ENCODE data around the gene NAA11. TPM values are rescaled to one million over a fixed set of nuclear protein-coding genes. Genes with fewer than 3 reads are reported as not detected.

NAA11 gene
- total RNA-seq, 1 donor from 2014 or later: not detected

DNA sequence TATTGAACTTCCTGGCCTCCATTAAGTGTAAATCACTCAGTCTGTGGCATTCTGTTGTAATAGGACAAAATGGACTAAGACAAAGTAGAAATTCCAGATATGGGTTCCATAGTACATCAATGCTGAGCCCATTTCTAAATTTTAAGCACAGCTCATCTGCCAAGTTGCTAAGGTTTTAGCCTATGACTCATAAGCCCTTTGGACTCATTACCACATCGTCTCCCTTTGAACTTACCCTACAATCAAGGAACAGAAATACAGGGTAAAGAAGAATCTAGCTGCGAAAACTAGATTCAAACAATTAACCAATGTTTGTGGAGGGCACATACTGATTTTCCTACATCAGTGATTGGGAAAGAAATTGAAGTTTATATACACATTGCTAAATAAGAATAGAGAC lies 31.8 kb downstream of the NAA11 start:
- Mint-ChIP-seq H3K27ac (ENCODE audit: unreplicated experiment) (no peak overlapping the region), H3K36me3 (ENCODE audit: low read depth) (no peaks in the 10 kb centered on the region)
- DNase-seq (ENCODE audit: low read depth, low spot score): no peak

DNA sequence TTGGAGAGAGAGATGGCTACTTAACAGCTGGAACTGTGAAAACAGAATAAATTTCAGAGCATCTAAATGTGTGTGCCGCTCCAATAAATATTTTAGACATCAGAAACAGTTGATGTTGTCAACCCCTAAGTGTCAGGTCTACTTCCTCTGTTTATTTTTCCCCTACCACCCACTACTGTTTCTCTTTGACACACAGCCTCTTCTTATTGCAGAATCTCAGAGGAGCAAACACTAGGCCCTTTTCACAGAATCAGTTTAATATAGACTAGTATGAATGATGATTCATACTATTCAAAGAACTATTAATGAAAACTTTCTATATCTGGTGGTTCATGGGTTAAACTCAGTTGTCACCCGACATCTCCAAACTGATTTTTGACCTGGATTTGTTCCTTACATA lies 33.9 kb downstream of the NAA11 start:
- no peaks in the 10 kb centered on the region for H3K9me3 Mint-ChIP-seq
- H3K27me3 Mint-ChIP-seq (ENCODE audit: low read depth): peaks cover 3% of the 10 kb centered on the region
- DNase-seq (ENCODE audit: low read depth, low spot score): no peak
- no peak overlapping the region for H3K4me3 Mint-ChIP-seq
- H3K4me1 Mint-ChIP-seq: no peaks in the 10 kb centered on the region
- H3K36me3 Mint-ChIP-seq (ENCODE audit: low read depth): no peaks in the 10 kb centered on the region
- no peak overlapping the region for H3K27ac Mint-ChIP-seq (ENCODE audit: unreplicated experiment)
- TF ChIP-seq, protein P1, sequence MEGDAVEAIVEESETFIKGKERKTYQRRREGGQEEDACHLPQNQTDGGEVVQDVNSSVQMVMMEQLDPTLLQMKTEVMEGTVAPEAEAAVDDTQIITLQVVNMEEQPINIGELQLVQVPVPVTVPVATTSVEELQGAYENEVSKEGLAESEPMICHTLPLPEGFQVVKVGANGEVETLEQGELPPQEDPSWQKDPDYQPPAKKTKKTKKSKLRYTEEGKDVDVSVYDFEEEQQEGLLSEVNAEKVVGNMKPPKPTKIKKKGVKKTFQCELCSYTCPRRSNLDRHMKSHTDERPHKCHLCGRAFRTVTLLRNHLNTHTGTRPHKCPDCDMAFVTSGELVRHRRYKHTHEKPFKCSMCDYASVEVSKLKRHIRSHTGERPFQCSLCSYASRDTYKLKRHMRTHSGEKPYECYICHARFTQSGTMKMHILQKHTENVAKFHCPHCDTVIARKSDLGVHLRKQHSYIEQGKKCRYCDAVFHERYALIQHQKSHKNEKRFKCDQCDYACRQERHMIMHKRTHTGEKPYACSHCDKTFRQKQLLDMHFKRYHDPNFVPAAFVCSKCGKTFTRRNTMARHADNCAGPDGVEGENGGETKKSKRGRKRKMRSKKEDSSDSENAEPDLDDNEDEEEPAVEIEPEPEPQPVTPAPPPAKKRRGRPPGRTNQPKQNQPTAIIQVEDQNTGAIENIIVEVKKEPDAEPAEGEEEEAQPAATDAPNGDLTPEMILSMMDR (conservative IDR thresholded peaks at IDR 0.05): no peak

More for the DNA sequence above, 31.8 kb downstream of the NAA11 start:
- Mint-ChIP-seq H3K4me1 (no peaks in the 10 kb centered on the region), H3K4me3 (no peak overlapping the region), H3K9me3 (no peaks in the 10 kb centered on the region), H3K27me3 (ENCODE audit: low read depth) (peaks cover 3% of the 10 kb centered on the region)
- TF ChIP-seq, protein P1 (conservative IDR thresholded peaks at IDR 0.05): no peak

DNA sequence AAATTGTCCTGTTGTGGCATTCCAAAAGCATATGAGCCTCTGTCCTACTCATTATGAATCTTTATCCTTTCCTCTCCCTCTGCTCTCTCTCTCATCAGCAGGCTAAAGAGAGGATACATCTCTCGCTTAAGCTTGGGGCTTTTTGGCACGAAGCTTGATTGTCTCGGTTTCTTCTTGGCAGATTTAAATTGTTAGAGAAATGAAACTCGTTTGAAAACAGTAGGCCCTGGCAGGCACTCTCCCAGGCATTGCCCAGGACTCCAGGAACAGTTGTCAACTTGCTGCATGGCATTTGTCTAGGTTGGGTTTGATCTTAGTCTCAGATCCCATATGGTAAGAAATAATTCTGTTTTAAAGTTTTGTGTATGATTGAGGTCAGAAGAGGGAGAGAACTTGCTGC lies 35.5 kb downstream of the NAA11 start:
- H3K4me3 Mint-ChIP-seq: no peak overlapping the region
- H3K27ac Mint-ChIP-seq (ENCODE audit: unreplicated experiment): no peak overlapping the region
- no peaks in the 10 kb centered on the region for H3K4me1 Mint-ChIP-seq
- DNase-seq (ENCODE audit: low read depth, low spot score): no peak
- no peaks in the 10 kb centered on the region for H3K36me3 Mint-ChIP-seq (ENCODE audit: low read depth)
- H3K27me3 Mint-ChIP-seq (ENCODE audit: low read depth): peaks cover 2% of the 10 kb centered on the region
- H3K9me3 Mint-ChIP-seq: no peaks in the 10 kb centered on the region
- TF ChIP-seq, protein P1 (conservative IDR thresholded peaks at IDR 0.05): no peak

DNA sequence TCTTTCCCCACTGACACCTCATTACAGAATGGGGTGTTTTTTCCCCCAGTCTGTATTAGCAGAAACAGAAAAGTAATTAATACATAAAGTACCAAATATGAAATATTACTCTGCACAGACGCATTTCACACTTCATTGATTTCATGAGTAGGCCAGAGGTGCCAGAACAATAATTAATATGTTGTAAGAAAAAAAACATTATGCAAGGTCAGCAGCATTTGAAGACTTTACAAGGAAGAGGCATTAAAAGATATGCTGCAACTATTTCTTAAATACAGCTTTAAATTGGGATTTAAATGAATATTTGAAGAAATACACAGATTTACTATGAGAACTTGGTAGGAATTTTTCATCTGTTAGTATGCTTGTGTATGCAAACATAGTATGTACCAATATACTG lies 37.7 kb downstream of the NAA11 start:
- Mint-ChIP-seq H3K9me3 (no peaks in the 10 kb centered on the region), H3K4me1 (no peaks in the 10 kb centered on the region), H3K36me3 (ENCODE audit: low read depth) (no peaks in the 10 kb centered on the region), H3K27ac (ENCODE audit: unreplicated experiment) (no peak overlapping the region), H3K27me3 (ENCODE audit: low read depth) (no peaks in the 10 kb centered on the region), H3K4me3 (no peak overlapping the region)
- TF ChIP-seq, protein P1 (conservative IDR thresholded peaks at IDR 0.05): no peak
- no peak for DNase-seq (ENCODE audit: low read depth, low spot score)

DNA sequence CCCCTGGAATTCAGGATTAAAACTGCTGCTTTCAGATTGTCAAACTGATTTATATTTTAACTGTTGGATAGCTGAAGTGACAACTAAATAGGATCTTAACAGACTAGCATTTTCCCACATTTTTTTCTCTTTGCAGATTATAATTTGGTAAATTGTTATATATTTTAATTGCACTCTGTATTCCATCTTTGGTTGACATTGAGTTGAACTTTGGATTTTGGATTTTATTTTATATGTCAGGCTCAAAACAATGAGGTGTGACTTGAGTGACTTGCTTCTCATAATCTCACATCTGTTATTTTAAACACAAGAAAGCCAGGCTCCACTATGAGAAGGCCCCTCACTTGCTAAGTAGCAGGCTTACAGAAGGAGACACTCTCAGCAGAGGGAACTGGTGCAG lies 38.1 kb downstream of the NAA11 start:
- TF ChIP-seq, protein P1 (conservative IDR thresholded peaks at IDR 0.05): no peak
- H3K4me3 Mint-ChIP-seq: no peak overlapping the region
- H3K27me3 Mint-ChIP-seq (ENCODE audit: low read depth): no peaks in the 10 kb centered on the region
- H3K36me3 Mint-ChIP-seq (ENCODE audit: low read depth): no peaks in the 10 kb centered on the region
- no peaks in the 10 kb centered on the region for H3K9me3 Mint-ChIP-seq
- no peak for DNase-seq (ENCODE audit: low read depth, low spot score)
- no peak overlapping the region for H3K27ac Mint-ChIP-seq (ENCODE audit: unreplicated experiment)
- H3K4me1 Mint-ChIP-seq: no peaks in the 10 kb centered on the region

DNA sequence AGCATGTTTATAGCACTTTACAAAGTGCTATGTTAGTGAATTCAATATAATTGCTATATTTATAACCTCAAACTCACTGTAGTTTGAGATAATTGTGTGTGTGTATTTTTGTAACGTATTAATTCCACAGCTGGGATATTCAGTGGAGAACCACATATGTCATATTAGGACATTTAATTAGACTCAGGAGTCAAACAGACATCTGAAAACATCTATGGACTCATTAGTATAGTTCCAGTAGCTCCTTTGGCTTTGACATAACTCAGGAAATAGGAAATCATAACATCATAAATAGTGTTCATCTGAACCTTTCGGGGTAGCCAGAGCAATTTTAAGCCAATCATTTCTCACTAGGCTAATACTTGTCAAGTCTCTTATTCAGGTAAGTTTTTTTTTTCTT lies 38.8 kb downstream of the NAA11 start:
- no peak for DNase-seq (ENCODE audit: low read depth, low spot score)
- no peaks in the 10 kb centered on the region for H3K9me3 Mint-ChIP-seq
- no peak overlapping the region for H3K4me3 Mint-ChIP-seq
- no peaks in the 10 kb centered on the region for H3K27me3 Mint-ChIP-seq (ENCODE audit: low read depth)
- no peaks in the 10 kb centered on the region for H3K4me1 Mint-ChIP-seq
- no peaks in the 10 kb centered on the region for H3K36me3 Mint-ChIP-seq (ENCODE audit: low read depth)
- no peak overlapping the region for H3K27ac Mint-ChIP-seq (ENCODE audit: unreplicated experiment)
- TF ChIP-seq, protein P1 (conservative IDR thresholded peaks at IDR 0.05): no peak

Data from neural crest cell (in vitro differentiated cells).